Right lobe of liver (tissue), 6 donors: ENCODE results near the gene KIAA0319L. TPM values are rescaled to one million over a fixed set of nuclear protein-coding genes. Genes with fewer than 3 reads are reported as not detected.
"Not testable (repeated sequence)": the region's sequence is repeated elsewhere in the genome, so short reads cannot be mapped to it uniquely, and the experiment has no call there.

Experiments
- ATAC-seq, 4 donors: fragments of 200-7000 bp; cut with Tn5 transposase; one replicate each; pipeline ENCODE4 v1.9.1; 2020; ENCODE audit warnings: mild to moderate bottlenecking in 4 of 4, moderate library complexity in 4 of 4
- DNase-seq, 3 donors: peaks; one replicate each; pipeline ENCODE4 v3.0.0-alpha.2; 2020
- H3K27ac ChIP-seq, 3 donors: fragments of 200-600 bp; one replicate each; pipeline ENCODE4 v1.8.0; 2022
- H3K27me3 ChIP-seq, 2 donors: fragments of 200-600 bp; one replicate each; pipeline ENCODE4 v1.8.0; 2022
- H3K36me3 ChIP-seq, 4 donors: fragments of 200-600 bp; sonication (generic) in 1 of 4; one replicate each; pipeline versions ENCODE4 v1.5.1 to v1.8.0; 2017 to 2022; ENCODE audit warnings: control low read depth in 1 of 4
- H3K4me1 ChIP-seq, 4 donors: fragments of 200-600 bp; sonication (generic) in 1 of 4; one replicate each; pipeline versions ENCODE4 v1.5.1 to v1.8.0; 2017 to 2022; ENCODE audit warnings: control low read depth in 1 of 4
- H3K4me3 ChIP-seq, 3 donors: fragments of 200-600 bp; one replicate each; pipeline ENCODE4 v1.8.0; 2022
- H3K9me3 ChIP-seq, 4 donors: fragments of 200-600 bp; sonication (generic) in 1 of 4; one replicate each; pipeline versions ENCODE4 v1.5.1 to v1.8.0; 2017 to 2022; ENCODE audit warnings: control low read depth in 1 of 4
- CTCF ChIP-seq, 4 donors: fragments of 200-600 bp in 3 of 4; fragments of 450-650 bp in 1 of 4; IDR thresholded peaks; one replicate each; pipeline versions ENCODE4 v1.5.1 to v1.8.0; 2016 to 2022; ENCODE audit warnings: antibody characterized with exemption in 4 of 4, mild to moderate bottlenecking in 2 of 4
- POLR2A ChIP-seq: fragments of 450-650 bp; IDR thresholded peaks from one replicate; pipeline ENCODE4 v1.6.1; 2017; ENCODE audit warnings: antibody characterized with exemption, mild to moderate bottlenecking
- WGBS: methylation state at CpG from one replicate; pipeline ENCODE4 v1.1.6; 2018; ENCODE audit warnings: low coverage, low lambda C conversion rate; ENCODE audit not compliant: insufficient coverage; ENCODE audit errors: missing lambda C conversion rate; 5-methylcytosine and 5-hydroxymethylcytosine counted together
- intact Hi-C, 2 donors: fragments of 100-400 bp; cut with DNase I; formaldehyde crosslinking; loops; one replicate each; pipeline versions ENCODE4 v1.11.2 to v1.14.1; 2022
- total RNA-seq, 6 experiments: library from RNA; depleted of rRNA in 2 of 6; stranded (reverse); fragments of >200 nt in 2 of 6; fragmentation: NEBNext Ultra II Directional in 3 of 6; extraction: Animal tissue kit (Norgen Biotek cat#: 25700) in 3 of 6; gene quantifications; one replicate each; pipeline versions ENCODE4 v1.1.0 to v1.2.4, GENCODE V29; 2016 to 2023
- donor health status: DM: no; HTN: yes; CAD: no.
- donor health status: DM: no; HTN: no; CAD: no.
- donor health status: DM: no; HTN: no; CAD: no.
- donor health status: DM: no; HTN: yes; CAD: no.
- donor health status: DM: no; HTN: yes; CAD: no.

Gene KIAA0319L
- total RNA-seq, 6 experiments from 2014 or later: 35.3 to 84.9 (median 54.3) TPM

DNA sequence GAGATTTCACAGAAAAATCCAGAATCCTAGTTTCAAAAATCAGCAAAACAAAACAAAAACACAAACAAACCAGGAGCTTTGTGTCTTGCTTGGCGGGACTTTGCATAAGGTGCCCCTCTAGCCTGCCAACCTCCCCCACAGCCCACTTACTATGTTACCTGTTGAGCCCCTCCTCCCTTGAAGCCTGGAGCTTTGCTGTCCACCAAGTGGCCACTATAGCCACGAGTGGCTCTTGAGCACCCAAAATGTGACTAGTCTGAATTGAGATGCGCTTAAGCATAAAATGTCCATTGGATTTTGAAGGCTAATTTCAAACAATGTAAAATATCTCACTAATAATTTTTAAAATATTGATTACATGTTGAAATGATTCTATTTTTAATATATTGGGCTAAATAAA is 28.1 kb upstream of the KIAA0319L start:
- Histone ChIP-seq H3K4me3 (no peak overlapping the region), H3K27ac (no peak overlapping the region), H3K36me3 (no peaks in the 10 kb centered on the region), H3K27me3 (no peaks in the 10 kb centered on the region), H3K9me3 (no peaks in the 10 kb centered on the region), H3K4me1 (no peaks in the 10 kb centered on the region)
- TF ChIP-seq CTCF (IDR thresholded peaks at IDR 0.05): no peak
- no peak for TF ChIP-seq POLR2A
- ATAC-seq (no peak), DNase-seq (no peak)
- intact Hi-C loops: no loop called here
- WGBS: 80% methylated on average over 2 of the region's 3 CpGs

GRCh38 chr1:35581621-35582020 is 24.4 kb upstream of the KIAA0319L start:
- DNase-seq, H3K36me3 ChIP-seq, H3K9me3 ChIP-seq, H3K27ac ChIP-seq, intact Hi-C loops, ATAC-seq, H3K4me3 ChIP-seq: not testable (repeated sequence)
- 89% methylated on average over 7 of the region's 9 CpGs for WGBS
- Histone ChIP-seq H3K4me1 (peaks cover 0 to 14% (median 0%) of the 10 kb centered on the region in 4 donors), H3K27me3 (peaks cover 0 to 11% of the 10 kb centered on the region in 2 donors)

- H3K9me3 ChIP-seq: no peaks in the 10 kb centered on the region
- ATAC-seq (no peak), DNase-seq (no peak)
- no peaks in the 10 kb centered on the region for H3K36me3 ChIP-seq
- H3K27me3 ChIP-seq: peaks cover 0 to 11% of the 10 kb centered on the region in 2 donors
- no peak overlapping the region for H3K27ac ChIP-seq
- no peak overlapping the region for H3K4me3 ChIP-seq
- H3K4me1 ChIP-seq: peaks cover 0 to 14% (median 0%) of the 10 kb centered on the region in 4 donors
- WGBS: 61% methylated on average over 4 of the region's 4 CpGs
- TF ChIP-seq CTCF (IDR thresholded peaks at IDR 0.05) (no peak), POLR2A (no peak)
- intact Hi-C loops: no loop called here
Observed at GRCh38 chr1:35580949-35581388, 23.8 kb upstream of the KIAA0319L start.

DNA sequence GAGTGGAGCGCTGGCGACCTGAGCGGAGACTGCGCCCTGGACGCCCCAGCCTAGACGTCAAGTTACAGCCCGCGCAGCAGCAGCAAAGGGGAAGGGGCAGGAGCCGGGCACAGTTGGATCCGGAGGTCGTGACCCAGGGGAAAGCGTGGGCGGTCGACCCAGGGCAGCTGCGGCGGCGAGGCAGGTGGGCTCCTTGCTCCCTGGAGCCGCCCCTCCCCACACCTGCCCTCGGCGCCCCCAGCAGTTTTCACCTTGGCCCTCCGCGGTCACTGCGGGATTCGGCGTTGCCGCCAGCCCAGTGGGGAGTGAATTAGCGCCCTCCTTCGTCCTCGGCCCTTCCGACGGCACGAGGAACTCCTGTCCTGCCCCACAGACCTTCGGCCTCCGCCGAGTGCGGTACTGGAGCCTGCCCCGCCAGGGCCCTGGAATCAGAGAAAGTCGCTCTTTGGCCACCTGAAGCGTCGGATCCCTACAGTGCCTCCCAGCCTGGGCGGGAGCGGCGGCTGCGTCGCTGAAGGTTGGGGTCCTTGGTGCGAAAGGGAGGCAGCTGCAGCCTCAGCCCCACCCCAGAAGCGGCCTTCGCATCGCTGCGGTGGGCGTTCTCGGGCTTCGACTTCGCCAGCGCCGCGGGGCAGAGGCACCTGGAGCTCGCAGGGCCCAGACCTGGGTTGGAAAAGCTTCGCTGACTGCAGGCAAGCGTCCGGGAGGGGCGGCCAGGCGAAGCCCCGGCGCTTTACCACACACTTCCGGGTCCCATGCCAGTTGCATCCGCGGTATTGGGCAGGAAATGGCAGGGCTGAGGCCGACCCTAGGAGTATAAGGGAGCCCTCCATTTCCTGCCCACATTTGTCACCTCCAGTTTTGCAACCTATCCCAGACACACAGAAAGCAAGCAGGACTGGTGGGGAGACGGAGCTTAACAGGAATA is 20.1 kb upstream of the KIAA0319L start:
- ATAC-seq: peak; percentile 56 to 74 (median 68)
- peak in 1 of 3 donors; percentile 52 for DNase-seq
- H3K4me3 ChIP-seq: peak overlapping the region; percentile 40 to 47 (median 41)
- H3K9me3 ChIP-seq: no peaks in the 10 kb centered on the region
- H3K27me3 ChIP-seq: peaks cover 0 to 20% of the 10 kb centered on the region in 2 donors
- no peaks in the 10 kb centered on the region for H3K36me3 ChIP-seq
- TF ChIP-seq POLR2A (no peak), CTCF (IDR thresholded peaks at IDR 0.05) (no peak)
- peaks cover 0 to 21% (median 0%) of the 10 kb centered on the region in 4 donors for H3K4me1 ChIP-seq
- WGBS: 0% methylated on average over 22 of the region's 70 CpGs
- H3K27ac ChIP-seq: no peak overlapping the region
- intact Hi-C loops: no loop called here

- peak overlapping the region in 1 of 3 donors; percentile 47 for H3K4me3 ChIP-seq
- intact Hi-C loops, ATAC-seq, DNase-seq, H3K9me3 ChIP-seq, H3K36me3 ChIP-seq, H3K27ac ChIP-seq: not testable (repeated sequence)
- H3K27me3 ChIP-seq: peaks cover 0 to 20% of the 10 kb centered on the region in 2 donors
- H3K4me1 ChIP-seq: peaks cover 0 to 21% (median 0%) of the 10 kb centered on the region in 4 donors
- WGBS: no CpG with 5 or more reads among the region's 37 CpGs
Observed at GRCh38 chr1:35576766-35577070, 19.5 kb upstream of the KIAA0319L start.
